Ovary (tissue), 9 donors: ENCODE measurements around the gene PRKG1. TPM values are rescaled to one million over a fixed set of nuclear protein-coding genes. Genes with fewer than 3 reads are reported as not detected.

ENCODE experiments used
- DNase-seq, 5 donors: peaks; one replicate each; pipeline ENCODE4 v3.0.0-alpha.2; 2019 to 2020
- H3K27ac ChIP-seq, 2 donors: fragments of 200-600 bp; one replicate each; pipeline versions ENCODE4 v1.5.1 to v1.8.0; 2019 to 2022
- H3K27me3 ChIP-seq: fragments of 200-600 bp; one replicate; pipeline ENCODE4 v1.8.0; 2022
- H3K36me3 ChIP-seq: fragments of 200-600 bp; sonication (generic); one replicate; pipeline ENCODE4 v1.5.1; 2019
- H3K4me1 ChIP-seq: one replicate; pipeline ENCODE4 v1.8.1; 2013; ENCODE audit warnings: mild to moderate bottlenecking, moderate library complexity; ENCODE audit not compliant: insufficient read depth
- H3K4me3 ChIP-seq: fragments of 200-600 bp; sonication (generic); one replicate; pipeline ENCODE4 v1.5.1; 2017
- H3K9me3 ChIP-seq, 2 donors: fragments of 200-600 bp in 1 of 2; sonication (generic) in 1 of 2; one replicate each; pipeline versions ENCODE4 v1.5.1 to v1.8.1; 2013 to 2019; ENCODE audit warnings: mild to moderate bottlenecking in 1 of 2, moderate library complexity in 1 of 2
- CTCF ChIP-seq, 3 donors: fragments of 450-650 bp in 2 of 3; fragments of 200-600 bp in 1 of 3; IDR thresholded peaks; one replicate each; pipeline versions ENCODE4 v1.5.1 to v1.8.0; 2016 to 2022; ENCODE audit warnings: antibody characterized with exemption in 3 of 3, mild to moderate bottlenecking in 1 of 3
- EP300 ChIP-seq: sonication (generic); formaldehyde crosslinking; IDR thresholded peaks from one replicate; pipeline ENCODE4 v1.6.1; 2017; ENCODE audit warnings: antibody characterized with exemption
- POLR2A ChIP-seq: fragments of 450-650 bp; IDR thresholded peaks from one replicate; pipeline ENCODE4 v1.6.1; 2017; ENCODE audit warnings: antibody characterized with exemption, mild to moderate bottlenecking, moderate library complexity
- WGBS, 3 donors: extraction: QIAGEN DNeasy Blood & Tissue Kit in 1 of 3; methylation state at CpG; one replicate each; pipeline versions ENCODE4 v1.1.5 to v1.1.7; 2013 to 2017; 5-methylcytosine and 5-hydroxymethylcytosine counted together
- intact Hi-C, 4 donors: fragments of 100-400 bp; cut with DNase I; formaldehyde crosslinking; loops; one replicate each; pipeline versions ENCODE4 v1.11.0 to v1.15.1; 2022 to 2023
- polyA plus RNA-seq, 2 donors: library from polyadenylated mRNA; stranded (reverse); fragments of 200-250 nt in 1 of 2; fragments of 350-450 nt in 1 of 2; fragmentation: Illumina TruSeq in 1 of 2; extraction: RNeasy Lipid Tissue Mini Kit (QIAGEN cat#74804) in 1 of 2; gene quantifications; one replicate each; pipeline ENCODE4 v1.2.3, GENCODE V29; 2013 to 2014
- total RNA-seq, 7 donors: library from RNA; depleted of rRNA in 2 of 7; stranded (reverse); fragments of >200 nt in 2 of 7; fragmentation: NEBNext Ultra II Directional in 3 of 7; extraction: Animal tissue kit (Norgen Biotek cat#: 25700) in 3 of 7; gene quantifications; one replicate each; pipeline versions ENCODE4 v1.1.0 to v1.2.4, GENCODE V29; 2016 to 2023
- donor health status: DM: no; HTN: no; CAD: no; lungs with moderate emphysema.
- donor health status: DM: no; HTN: no; CAD: no.
- donor health status: Bipolar disorder and iron deficiency.
- donor health status: DM: yes; HTN: yes; CAD: no.
- donor health status: DM: no; HTN: no; CAD: no.
- donor health status: DM: yes; HTN: yes; CAD: no.

The PRKG1 gene
- total and polyA plus RNA-seq, 9 donors, result 2.8 to 21.1 (median 15.7) TPM

GRCh38 chr10:51709324-51709972 is 635.2 kb downstream of the PRKG1 start:
- Histone ChIP-seq H3K9me3 (no peaks in the 10 kb centered on the region), H3K4me3 (no peak overlapping the region), H3K4me1 (no peaks in the 10 kb centered on the region), H3K36me3 (no peaks in the 10 kb centered on the region), H3K27me3 (no peaks in the 10 kb centered on the region), H3K27ac (no peak overlapping the region)
- no peak for DNase-seq
- TF ChIP-seq EP300 (no peak), POLR2A (no peak), CTCF (IDR thresholded peaks at IDR 0.05) (no peak)
- intact Hi-C loops, result loop anchor here in 2 of 4 donors (10.0 kb wide), 1 partner anchor 185 kb away; no protein-coding TSS in a partner anchor
- WGBS, 3 donors, result 86 to 91% (median 90%) methylated on average over 2 of the region's 2 CpGs

GRCh38 chr10:51711519-51711891 is 637.2 kb downstream of the PRKG1 start:
- H3K4me1 ChIP-seq, result no peaks in the 10 kb centered on the region
- H3K4me3 ChIP-seq, result no peak overlapping the region
- no peak for DNase-seq
- intact Hi-C loops, result no loop called here
- H3K36me3 ChIP-seq, result no peaks in the 10 kb centered on the region
- 59 to 79% (median 68%) methylated on average over 1 of the region's 1 CpG for WGBS, 3 donors
- no peaks in the 10 kb centered on the region for H3K9me3 ChIP-seq
- no peak overlapping the region for H3K27ac ChIP-seq
- H3K27me3 ChIP-seq, result no peaks in the 10 kb centered on the region
- TF ChIP-seq CTCF (IDR thresholded peaks at IDR 0.05) (no peak), POLR2A (no peak), EP300 (no peak)

GRCh38 chr10:51716981-51717380 is 642.7 kb downstream of the PRKG1 start:
- no peak overlapping the region for H3K27ac ChIP-seq
- H3K9me3 ChIP-seq, result no peaks in the 10 kb centered on the region
- no peak overlapping the region for H3K4me3 ChIP-seq
- H3K27me3 ChIP-seq, result no peaks in the 10 kb centered on the region
- WGBS, 3 donors, result 66 to 79% (median 78%) methylated on average over 4 of the region's 4 CpGs
- DNase-seq, result no peak
- no peaks in the 10 kb centered on the region for H3K36me3 ChIP-seq
- TF ChIP-seq POLR2A (no peak), CTCF (IDR thresholded peaks at IDR 0.05) (no peak), EP300 (no peak)
- no peaks in the 10 kb centered on the region for H3K4me1 ChIP-seq
- intact Hi-C loops, result no loop called here

- H3K27me3 ChIP-seq, result no peaks in the 10 kb centered on the region
- H3K9me3 ChIP-seq, result no peaks in the 10 kb centered on the region
- DNase-seq, result no peak
- H3K4me1 ChIP-seq, result no peaks in the 10 kb centered on the region
- TF ChIP-seq CTCF (IDR thresholded peaks at IDR 0.05) (no peak), POLR2A (no peak)
- H3K27ac ChIP-seq, result no peak overlapping the region
- H3K36me3 ChIP-seq, result no peaks in the 10 kb centered on the region
- intact Hi-C loops, result no loop called here
- H3K4me3 ChIP-seq, result no peak overlapping the region
Observed at GRCh38 chr10:51718804-51719291, 644.6 kb downstream of the PRKG1 start.
